Adrenal gland (tissue), 5 donors: ENCODE measurements around the gene RNF220.

ENCODE experiments used
- CTCF ChIP-seq, 6 experiments: fragments of 450-650 bp in 4 of 6; fragments of 200-600 bp in 2 of 6; sonication (generic) in 1 of 6; IDR thresholded peaks; 1 replicate in 5 of 6; 2 replicates in 1 of 6; pipeline versions ENCODE4 v1.5.1 to v1.8.0; 2016 to 2021; ENCODE audit warnings: antibody characterized with exemption in 6 of 6, mild to moderate bottlenecking in 2 of 6, moderate library complexity in 1 of 6
- POLR2A ChIP-seq, 2 donors: fragments of 450-650 bp; IDR thresholded peaks; one replicate each; pipeline ENCODE4 v1.6.1; 2017; ENCODE audit warnings: antibody characterized with exemption in 2 of 2, mild to moderate bottlenecking in 2 of 2, moderate library complexity in 1 of 2
- donor health status: DM: no; HTN: no; CAD: no.

- TF ChIP-seq POLR2A (IDR thresholded peaks at IDR 0.05) = no peak
- TF ChIP-seq CTCF (IDR thresholded peaks at IDR 0.05) = no peak
These were observed 268.1 kb downstream of the RNF220 start for GRCh38 chr1:44672961-44673674.
